ENCODE results near the gene RGS3.

DNA sequence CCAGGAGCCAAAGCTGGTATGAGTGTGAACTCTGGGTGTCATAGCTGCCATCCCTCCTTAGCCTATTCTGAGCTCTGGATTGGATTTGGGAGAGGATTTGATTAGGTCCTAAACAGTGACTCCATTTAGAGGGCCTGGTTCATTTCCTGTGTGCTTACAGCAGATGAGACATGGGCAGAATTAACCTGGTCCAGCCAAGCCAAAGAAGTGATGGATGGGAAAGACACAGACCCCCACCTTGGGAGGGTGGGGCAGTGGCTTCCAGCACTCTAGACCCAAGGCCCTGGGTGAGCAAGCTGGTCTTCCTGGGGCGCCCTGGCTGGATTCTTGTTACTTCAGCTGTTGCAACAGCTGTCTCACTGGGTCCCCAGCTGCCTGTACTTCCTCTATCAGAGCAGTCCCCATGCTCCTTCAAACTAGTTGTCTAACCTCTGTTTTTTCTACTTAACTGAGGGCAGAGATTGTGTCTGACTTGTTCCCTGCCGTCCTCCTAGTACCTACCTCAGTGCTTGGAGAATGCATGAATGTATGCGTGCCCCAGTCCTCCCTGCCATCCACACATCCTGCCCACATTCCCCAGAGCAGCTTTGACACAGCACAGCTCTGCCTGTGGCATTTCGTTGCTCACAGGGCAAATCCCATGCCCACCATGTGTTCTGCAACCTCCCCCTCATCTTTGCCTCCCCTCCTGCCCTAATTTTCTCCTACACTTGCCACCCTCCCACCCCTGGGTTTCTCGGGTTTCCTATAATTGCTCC is 115.9 kb downstream of the RGS3 start:
- TF ChIP-seq, protein P1, sequence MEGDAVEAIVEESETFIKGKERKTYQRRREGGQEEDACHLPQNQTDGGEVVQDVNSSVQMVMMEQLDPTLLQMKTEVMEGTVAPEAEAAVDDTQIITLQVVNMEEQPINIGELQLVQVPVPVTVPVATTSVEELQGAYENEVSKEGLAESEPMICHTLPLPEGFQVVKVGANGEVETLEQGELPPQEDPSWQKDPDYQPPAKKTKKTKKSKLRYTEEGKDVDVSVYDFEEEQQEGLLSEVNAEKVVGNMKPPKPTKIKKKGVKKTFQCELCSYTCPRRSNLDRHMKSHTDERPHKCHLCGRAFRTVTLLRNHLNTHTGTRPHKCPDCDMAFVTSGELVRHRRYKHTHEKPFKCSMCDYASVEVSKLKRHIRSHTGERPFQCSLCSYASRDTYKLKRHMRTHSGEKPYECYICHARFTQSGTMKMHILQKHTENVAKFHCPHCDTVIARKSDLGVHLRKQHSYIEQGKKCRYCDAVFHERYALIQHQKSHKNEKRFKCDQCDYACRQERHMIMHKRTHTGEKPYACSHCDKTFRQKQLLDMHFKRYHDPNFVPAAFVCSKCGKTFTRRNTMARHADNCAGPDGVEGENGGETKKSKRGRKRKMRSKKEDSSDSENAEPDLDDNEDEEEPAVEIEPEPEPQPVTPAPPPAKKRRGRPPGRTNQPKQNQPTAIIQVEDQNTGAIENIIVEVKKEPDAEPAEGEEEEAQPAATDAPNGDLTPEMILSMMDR (IDR thresholded peaks at IDR 0.05): no peak
- no peak for TF ChIP-seq POLR2AphosphoS5 (IDR thresholded peaks at IDR 0.05)

All from gastroesophageal sphincter (tissue), 3 donors.